GM12865 (cell line): ENCODE data around the gene MYOCOS.
"Not testable (repeated sequence)": the region's sequence is repeated elsewhere in the genome, so short reads cannot be mapped to it uniquely, and the experiment has no call there.

Source experiments
- DNase-seq: peaks from one replicate; pipeline ENCODE4 v3.0.0; 2010; ENCODE audit warnings: low read depth
- H3K4me3 ChIP-seq: 2 replicates; pipeline ENCODE4 v1.5.1; 2011; ENCODE audit warnings: mild to moderate bottlenecking, low read depth, low read length, control low read depth
- CTCF ChIP-seq: IDR thresholded peaks from 2 replicates; pipeline ENCODE4 v1.5.1; 2011; ENCODE audit warnings: low read length, control low read depth, low read depth, inconsistent platforms; ENCODE audit not compliant: insufficient read depth; ENCODE audit errors: missing control alignments

Gene MYOCOS

GRCh38 chr1:171655746-171656116, 33.7 kb downstream of the MYOCOS start:
- no peak for DNase-seq
- H3K4me3 ChIP-seq = no peak overlapping the region
- TF ChIP-seq CTCF = no peak

GRCh38 chr1:171656206-171656605, 34.2 kb downstream of the MYOCOS start:
- not testable (repeated sequence) for H3K4me3 ChIP-seq, DNase-seq

- no peak overlapping the region for H3K4me3 ChIP-seq
- no peak for TF ChIP-seq CTCF
- DNase-seq = no peak
Measured at GRCh38 chr1:171661076-171661650, 39.1 kb downstream of the MYOCOS start.

DNA sequence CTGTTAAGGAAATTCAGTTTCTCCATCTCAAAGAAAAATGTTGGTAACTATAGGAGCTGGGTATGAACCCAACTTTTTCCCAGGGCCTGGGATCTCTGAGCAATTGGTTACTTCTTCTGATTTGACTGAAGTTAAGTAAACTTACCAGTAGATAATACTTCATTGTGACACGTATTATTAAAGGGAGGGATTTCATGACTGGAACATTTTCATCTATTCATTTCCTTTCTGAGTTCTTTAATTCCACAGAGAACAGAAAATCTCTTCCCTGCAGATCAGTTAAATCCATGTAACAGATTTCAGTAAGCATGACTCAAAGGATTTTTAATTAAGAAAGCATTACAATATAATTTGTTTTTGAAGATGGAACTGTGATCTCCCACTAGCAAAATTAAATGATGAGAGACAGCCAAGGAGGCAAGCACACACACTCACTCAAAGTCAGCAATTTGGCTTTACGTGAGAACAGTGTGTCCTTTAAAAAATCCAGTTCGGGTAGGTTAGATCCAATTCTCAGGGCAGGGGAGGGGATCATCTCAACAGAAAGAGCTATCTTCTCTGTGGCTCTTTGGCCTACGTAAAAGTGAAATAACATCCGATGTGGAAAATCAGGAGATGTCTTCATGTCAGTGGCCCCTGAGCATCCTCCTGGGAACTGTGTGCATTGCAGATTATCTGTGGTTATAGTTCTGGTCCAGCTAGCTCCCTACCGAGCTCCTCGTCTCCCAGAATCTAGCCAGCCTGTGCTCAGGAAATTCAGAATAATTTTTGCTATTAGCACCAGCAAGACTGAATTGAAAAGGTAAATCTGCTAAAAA, 41.2 kb downstream of the MYOCOS start:
- no peak overlapping the region for H3K4me3 ChIP-seq
- no peak for DNase-seq
- TF ChIP-seq CTCF = no peak

DNA sequence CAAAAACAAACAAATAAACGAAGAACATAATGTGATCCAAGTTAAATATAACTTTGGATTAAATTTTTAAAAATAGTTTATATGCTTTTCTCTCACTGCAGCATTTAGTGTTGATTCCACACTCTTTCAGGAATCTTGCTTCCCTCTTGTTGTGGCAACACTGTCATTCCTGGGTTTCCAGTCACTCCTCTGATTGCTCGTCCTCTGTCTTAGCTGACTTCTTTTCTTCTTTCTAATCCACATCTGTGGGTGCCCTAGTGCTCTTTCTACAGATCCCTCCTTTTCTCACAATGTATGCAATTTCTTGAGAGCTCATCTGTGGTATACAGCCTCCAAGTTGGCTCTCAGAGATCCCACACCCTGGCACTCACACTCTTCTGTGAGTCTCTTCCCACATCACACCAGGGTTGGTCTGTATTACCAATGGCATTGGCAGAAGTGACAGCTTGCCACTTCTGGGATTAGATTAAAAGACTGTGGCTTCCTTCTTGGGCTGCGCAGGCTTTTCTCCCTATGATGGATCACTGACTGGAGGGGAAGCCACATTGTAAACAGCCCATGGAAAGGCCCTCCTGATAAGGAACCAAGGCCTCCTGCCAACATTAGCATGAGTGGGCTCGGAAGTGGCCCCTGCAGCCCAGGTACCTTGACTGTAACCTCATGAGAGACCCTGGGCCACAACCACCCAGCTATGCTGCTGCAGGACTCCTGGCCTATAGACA, 42.0 kb downstream of the MYOCOS start:
- no peak for TF ChIP-seq CTCF
- no peak overlapping the region for H3K4me3 ChIP-seq
- DNase-seq = no peak

GRCh38 chr1:171664976-171665375, 42.9 kb downstream of the MYOCOS start:
- H3K4me3 ChIP-seq = no peak overlapping the region
- no peak for DNase-seq
- no peak for TF ChIP-seq CTCF

DNA sequence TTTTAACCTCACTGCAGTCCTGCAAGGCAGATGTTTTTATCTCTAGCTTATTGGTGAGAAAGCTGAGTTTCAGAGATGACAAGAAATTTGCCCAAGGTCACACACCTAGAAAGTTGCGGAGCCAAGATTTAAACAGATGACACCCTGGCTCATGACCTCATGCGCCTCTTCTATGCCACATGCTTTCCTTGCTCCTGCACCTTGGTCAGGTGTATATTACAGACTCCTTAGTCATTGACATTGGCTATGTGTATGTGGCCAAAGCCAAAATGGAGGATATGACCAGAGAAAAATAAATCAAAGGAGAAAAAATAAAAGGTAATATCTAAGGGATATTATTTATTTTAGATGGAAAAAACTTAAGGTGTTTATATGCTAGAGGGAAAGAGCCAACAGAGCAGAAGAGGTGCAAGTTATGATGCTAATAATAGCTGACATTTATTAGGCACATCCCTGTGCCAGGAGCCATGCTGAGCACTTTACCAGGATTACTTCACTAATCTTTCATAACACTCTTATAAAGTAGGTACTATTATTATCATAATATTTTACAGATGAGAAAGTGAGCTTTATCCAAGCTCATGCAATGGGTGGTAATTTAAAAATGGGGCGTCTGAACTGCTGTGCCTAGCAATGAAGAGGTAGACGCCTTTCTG, 44.2 kb downstream of the MYOCOS start:
- no peak for DNase-seq

More for the DNA sequence above, 44.2 kb downstream of the MYOCOS start:
- H3K4me3 ChIP-seq = no peak overlapping the region
- no peak for TF ChIP-seq CTCF
